Fibroblast of mammary gland (primary cell): ENCODE results near the gene OTUD4.

Source experiments
- DNase-seq: peaks from one replicate; pipeline ENCODE4 v3.0.0-alpha.2; 2010; ENCODE audit warnings: low read depth
- H3K4me3 ChIP-seq: 2 replicates; pipeline ENCODE4 v1.5.1; 2011; ENCODE audit warnings: low read depth, mild to moderate bottlenecking, low read length, moderate library complexity; ENCODE audit not compliant: control insufficient read depth
- CTCF ChIP-seq: conservative IDR thresholded peaks from 2 replicates; pipeline ENCODE4 v1.5.1; 2011; ENCODE audit warnings: low read depth, low read length, inconsistent platforms; ENCODE audit not compliant: control insufficient read depth, insufficient read depth

OTUD4 gene

GRCh38 chr4:145130788-145131399 lies 49.5 kb downstream of the OTUD4 start:
- DNase-seq, result peak; percentile 81
- H3K4me3 ChIP-seq, result no peak overlapping the region
- no peak for TF ChIP-seq CTCF

GRCh38 chr4:145130130-145130529 lies 50.3 kb downstream of the OTUD4 start:
- H3K4me3 ChIP-seq, result no peak overlapping the region
- DNase-seq, result no peak
- no peak for TF ChIP-seq CTCF

- no peak for TF ChIP-seq CTCF
- no peak overlapping the region for H3K4me3 ChIP-seq
- DNase-seq, result no peak
These were observed 55.0 kb downstream of the OTUD4 start for GRCh38 chr4:145125396-145125795.

- no peak for TF ChIP-seq CTCF
- H3K4me3 ChIP-seq, result no peak overlapping the region
- DNase-seq, result no peak
These were observed 72.3 kb downstream of the OTUD4 start for GRCh38 chr4:145108128-145108527.

- H3K4me3 ChIP-seq, result no peak overlapping the region
- no peak for DNase-seq
- TF ChIP-seq CTCF, result no peak
These were observed 73.3 kb downstream of the OTUD4 start for GRCh38 chr4:145107126-145107525.

GRCh38 chr4:145103496-145103895 lies 76.9 kb downstream of the OTUD4 start:
- no peak for TF ChIP-seq CTCF
- DNase-seq, result no peak
- no peak overlapping the region for H3K4me3 ChIP-seq

- DNase-seq, result no peak
- H3K4me3 ChIP-seq, result no peak overlapping the region
- no peak for TF ChIP-seq CTCF
These were observed 77.8 kb downstream of the OTUD4 start for GRCh38 chr4:145102619-145103018.
